ENCODE measurements around the gene TXNIP. TPM values are rescaled to one million over a fixed set of nuclear protein-coding genes. Genes with fewer than 3 reads are reported as not detected.
A peak's percentile ranks its signal among the peaks of the same experiment; 100 is the strongest.

TXNIP gene
- total and polyA plus RNA-seq, 2 experiments from 2014 or later = 22.8 to 29.1 TPM

GRCh38 chr1:145965119-145965744 lies 31.1 kb downstream of the TXNIP start:
- Mint-ChIP-seq H3K36me3 (ENCODE audit: low read depth) (peaks cover 3% of the 10 kb centered on the region; the same call in 1 of the 3 replicates), H3K27ac (peak overlapping the region; percentile 38; the same call in 1 of the 2 replicates), H3K27me3 (ENCODE audit: insufficient read depth, low read depth, poor library complexity) (peaks cover 43% of the 10 kb centered on the region), H3K4me1 (peaks cover 17% of the 10 kb centered on the region), H3K4me3 (peak overlapping the region; percentile 92), H3K9me3 (peaks cover 7% of the 10 kb centered on the region; the same call in 2 of the 3 replicates)
- no peaks in the 10 kb centered on the region for H4K20me1 ChIP-seq (replicated peaks; ENCODE audit: insufficient read depth)
- no peak overlapping the region for H3K27ac ChIP-seq (ENCODE audit: low read depth)
- H3K27me3 ChIP-seq (ENCODE audit: insufficient read depth) = peaks cover 38% of the 10 kb centered on the region
- H3K4me3 ChIP-seq = peak overlapping the region; percentile 53
- no peaks in the 10 kb centered on the region for H3K36me3 ChIP-seq (ENCODE audit: insufficient read depth)
- no peak for ATAC-seq
- H3K4me1 ChIP-seq (ENCODE audit: insufficient read depth) = peaks cover 23% of the 10 kb centered on the region
- TF ChIP-seq JUNB (IDR thresholded peaks at IDR 0.05; ENCODE audit: unreplicated experiment) (no peak), CREB1 (CRISPR knock-in tag; IDR thresholded peaks at IDR 0.05; ENCODE audit: low read depth) (no peak), NANOG (IDR thresholded peaks at IDR 0.05; ENCODE audit: borderline replicate concordance) (no peak), ZNF462 (CRISPR knock-in tag; IDR thresholded peaks at IDR 0.05) (no peak), EZH2phosphoT487 (IDR thresholded peaks at IDR 0.05; ENCODE audit: unreplicated experiment) (no peak)
- H3K79me2 ChIP-seq (replicated peaks; ENCODE audit: insufficient read depth) = no peaks in the 10 kb centered on the region
- 0 out of 2 replicates have a peak, but pooled peaks cover 4% of the 10 kb centered on the region for H3F3A ChIP-seq (replicated peaks; ENCODE audit: low read depth)
- H3K9me2 ChIP-seq (ENCODE audit: insufficient read depth) = no peaks in the 10 kb centered on the region
- peak overlapping the region; percentile 76 for H3K4me2 ChIP-seq
- peak overlapping the region; percentile 72 for H2AFZ ChIP-seq
- DNase-seq (ENCODE audit: low spot score) = no peak
